ENCODE measurements around the gene SLC7A1.

DNA sequence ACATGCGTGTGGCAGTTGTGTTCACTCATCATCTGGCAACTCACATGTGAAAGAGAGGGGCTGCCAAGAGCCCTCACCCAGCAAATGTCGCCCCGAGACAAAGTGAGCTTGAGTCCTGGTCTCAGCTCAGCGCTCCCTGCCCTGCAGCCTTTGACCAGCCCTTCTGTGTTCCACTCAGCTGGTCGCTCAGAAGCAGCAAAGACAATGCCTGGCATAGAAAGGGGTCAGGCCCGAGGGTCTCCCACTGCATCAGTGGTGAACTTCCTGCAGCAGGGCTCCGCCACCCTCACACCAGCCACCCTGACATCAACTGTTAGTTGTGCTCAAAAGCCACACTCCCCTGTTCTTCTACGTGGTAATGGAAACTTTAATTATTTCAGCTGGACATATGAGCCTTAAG lies 68.0 kb downstream of the SLC7A1 start:
- TF ChIP-seq POLR2AphosphoS5 (IDR thresholded peaks at IDR 0.05; ENCODE audit: insufficient read depth in 1 of 2, low read depth in 1 of 2) = no peak
- TF ChIP-seq, protein P1, sequence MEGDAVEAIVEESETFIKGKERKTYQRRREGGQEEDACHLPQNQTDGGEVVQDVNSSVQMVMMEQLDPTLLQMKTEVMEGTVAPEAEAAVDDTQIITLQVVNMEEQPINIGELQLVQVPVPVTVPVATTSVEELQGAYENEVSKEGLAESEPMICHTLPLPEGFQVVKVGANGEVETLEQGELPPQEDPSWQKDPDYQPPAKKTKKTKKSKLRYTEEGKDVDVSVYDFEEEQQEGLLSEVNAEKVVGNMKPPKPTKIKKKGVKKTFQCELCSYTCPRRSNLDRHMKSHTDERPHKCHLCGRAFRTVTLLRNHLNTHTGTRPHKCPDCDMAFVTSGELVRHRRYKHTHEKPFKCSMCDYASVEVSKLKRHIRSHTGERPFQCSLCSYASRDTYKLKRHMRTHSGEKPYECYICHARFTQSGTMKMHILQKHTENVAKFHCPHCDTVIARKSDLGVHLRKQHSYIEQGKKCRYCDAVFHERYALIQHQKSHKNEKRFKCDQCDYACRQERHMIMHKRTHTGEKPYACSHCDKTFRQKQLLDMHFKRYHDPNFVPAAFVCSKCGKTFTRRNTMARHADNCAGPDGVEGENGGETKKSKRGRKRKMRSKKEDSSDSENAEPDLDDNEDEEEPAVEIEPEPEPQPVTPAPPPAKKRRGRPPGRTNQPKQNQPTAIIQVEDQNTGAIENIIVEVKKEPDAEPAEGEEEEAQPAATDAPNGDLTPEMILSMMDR (IDR thresholded peaks at IDR 0.05) = no peak
- no peak for TF ChIP-seq POLR2A (IDR thresholded peaks at IDR 0.05)

Measured in vagina (tissue), 2 donors.